ENCODE measurements around the gene MPDZ. TPM values are rescaled to one million over a fixed set of nuclear protein-coding genes. Genes with fewer than 3 reads are reported as not detected.
A peak's percentile ranks its signal among the peaks of the same experiment; 100 is the strongest.

The MPDZ gene
- total and polyA plus RNA-seq, 2 experiments from 2014 or later = 33.0 to 43.1 TPM

GRCh38 chr9:13139641-13140171 lies 139.8 kb downstream of the MPDZ start:
- ATAC-seq (peak; percentile 38; the same call in 1 of the 3 replicates), DNase-seq (ENCODE audit: low spot score) (peak; percentile 15)
- Histone ChIP-seq H3K79me2 (replicated peaks; ENCODE audit: insufficient read depth) (no peaks in the 10 kb centered on the region), H3K27ac (ENCODE audit: low read depth) (peak overlapping the region; percentile 42; the same call in 1 of the 2 replicates), H3K4me3 (no peak overlapping the region), H2AFZ (no peak overlapping the region), H3K27me3 (ENCODE audit: insufficient read depth) (no peaks in the 10 kb centered on the region), H3K36me3 (ENCODE audit: insufficient read depth) (peaks cover 3% of the 10 kb centered on the region; the same call in 1 of the 2 replicates), H3K4me1 (ENCODE audit: insufficient read depth) (peaks cover 11% of the 10 kb centered on the region), H3F3A (replicated peaks; ENCODE audit: low read depth) (no peaks in the 10 kb centered on the region), H4K20me1 (replicated peaks; ENCODE audit: insufficient read depth) (no peaks in the 10 kb centered on the region), H3K4me2 (no peak overlapping the region), H3K9me2 (ENCODE audit: insufficient read depth) (no peaks in the 10 kb centered on the region)
- H3K27me3 Mint-ChIP-seq (ENCODE audit: insufficient read depth, low read depth, poor library complexity) = no peaks in the 10 kb centered on the region
- H3K36me3 Mint-ChIP-seq (ENCODE audit: low read depth) = peaks cover 14% of the 10 kb centered on the region; the same call in 2 of the 3 replicates
- peak overlapping the region; percentile 76 for H3K27ac Mint-ChIP-seq
- H3K4me1 Mint-ChIP-seq = peaks cover 22% of the 10 kb centered on the region
- H3K9me3 Mint-ChIP-seq = no peaks in the 10 kb centered on the region
- TF ChIP-seq NANOG (IDR thresholded peaks at IDR 0.05; ENCODE audit: borderline replicate concordance) (no peak), ZNF114 (CRISPR knock-in tag; IDR thresholded peaks at IDR 0.05) (no peak), REST (IDR thresholded peaks at IDR 0.05; ENCODE audit: unreplicated experiment) (no peak), EZH2phosphoT487 (IDR thresholded peaks at IDR 0.05; ENCODE audit: unreplicated experiment) (no peak), JUNB (IDR thresholded peaks at IDR 0.05; ENCODE audit: unreplicated experiment) (no peak), CREB1 (CRISPR knock-in tag; IDR thresholded peaks at IDR 0.05; ENCODE audit: low read depth) (no peak), STAT1 (IDR thresholded peaks at IDR 0.05; ENCODE audit: unreplicated experiment) (no peak), POLR2AphosphoS5 (IDR thresholded peaks at IDR 0.05; ENCODE audit: low read depth) (no peak)
- TF ChIP-seq, protein P1, sequence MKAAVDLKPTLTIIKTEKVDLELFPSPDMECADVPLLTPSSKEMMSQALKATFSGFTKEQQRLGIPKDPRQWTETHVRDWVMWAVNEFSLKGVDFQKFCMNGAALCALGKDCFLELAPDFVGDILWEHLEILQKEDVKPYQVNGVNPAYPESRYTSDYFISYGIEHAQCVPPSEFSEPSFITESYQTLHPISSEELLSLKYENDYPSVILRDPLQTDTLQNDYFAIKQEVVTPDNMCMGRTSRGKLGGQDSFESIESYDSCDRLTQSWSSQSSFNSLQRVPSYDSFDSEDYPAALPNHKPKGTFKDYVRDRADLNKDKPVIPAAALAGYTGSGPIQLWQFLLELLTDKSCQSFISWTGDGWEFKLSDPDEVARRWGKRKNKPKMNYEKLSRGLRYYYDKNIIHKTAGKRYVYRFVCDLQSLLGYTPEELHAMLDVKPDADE (IDR thresholded peaks at IDR 0.05) = no peak
- TF ChIP-seq, protein P2, sequence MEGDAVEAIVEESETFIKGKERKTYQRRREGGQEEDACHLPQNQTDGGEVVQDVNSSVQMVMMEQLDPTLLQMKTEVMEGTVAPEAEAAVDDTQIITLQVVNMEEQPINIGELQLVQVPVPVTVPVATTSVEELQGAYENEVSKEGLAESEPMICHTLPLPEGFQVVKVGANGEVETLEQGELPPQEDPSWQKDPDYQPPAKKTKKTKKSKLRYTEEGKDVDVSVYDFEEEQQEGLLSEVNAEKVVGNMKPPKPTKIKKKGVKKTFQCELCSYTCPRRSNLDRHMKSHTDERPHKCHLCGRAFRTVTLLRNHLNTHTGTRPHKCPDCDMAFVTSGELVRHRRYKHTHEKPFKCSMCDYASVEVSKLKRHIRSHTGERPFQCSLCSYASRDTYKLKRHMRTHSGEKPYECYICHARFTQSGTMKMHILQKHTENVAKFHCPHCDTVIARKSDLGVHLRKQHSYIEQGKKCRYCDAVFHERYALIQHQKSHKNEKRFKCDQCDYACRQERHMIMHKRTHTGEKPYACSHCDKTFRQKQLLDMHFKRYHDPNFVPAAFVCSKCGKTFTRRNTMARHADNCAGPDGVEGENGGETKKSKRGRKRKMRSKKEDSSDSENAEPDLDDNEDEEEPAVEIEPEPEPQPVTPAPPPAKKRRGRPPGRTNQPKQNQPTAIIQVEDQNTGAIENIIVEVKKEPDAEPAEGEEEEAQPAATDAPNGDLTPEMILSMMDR (conservative IDR thresholded peaks at IDR 0.05; ENCODE audit: low read depth in 2 of 2) = no peak
- H3K4me3 Mint-ChIP-seq = no peak overlapping the region

Measured in GM23338 (cell line).